Naive thymus-derived CD4-positive, alpha-beta T cell (primary cell): Measurements from ENCODE around the gene F8. TPM values are rescaled to one million over a fixed set of nuclear protein-coding genes. Genes with fewer than 3 reads are reported as not detected.
"Not testable (repeated sequence)": the region's sequence is repeated elsewhere in the genome, so short reads cannot be mapped to it uniquely, and the experiment has no call there.

Experiments
- ATAC-seq: fragments of 150-1000 bp; cut with Tn5 transposase; 2 replicates; pipeline ENCODE4 v1.10.0; 2021; ENCODE audit warnings: mild to moderate bottlenecking, moderate library complexity
- CTCF ChIA-PET: fragments of 350-600 bp; sonication (Branson Sonifier 250); formaldehyde crosslinking; loops from one replicate; lab custom pipeline; 2021; ENCODE audit warnings: antibody characterized with exemption; lab: Charles Lee
- POLR2A ChIA-PET: fragments of 350-600 bp; sonication (Branson Sonifier 250); formaldehyde crosslinking; loops from one replicate; lab custom pipeline; 2021; ENCODE audit warnings: antibody characterized with exemption, inconsistent platforms; lab: Charles Lee
- DNase-seq, 9 donors: peaks; one replicate each; pipeline versions ENCODE4 v3.0.0 to v3.0.0-alpha.2; 2020 to 2022; ENCODE audit warnings: mixed read lengths in 1 of 9
- H3K27ac ChIP-seq: one replicate; pipeline ENCODE4 v1.7.0; 2013; ENCODE audit warnings: mild to moderate bottlenecking, low read depth, low read length, moderate library complexity
- H3K27me3 ChIP-seq, 2 donors: one replicate each; pipeline ENCODE4 v1.7.0; 2013; ENCODE audit warnings: low read length in 2 of 2, mild to moderate bottlenecking in 2 of 2, moderate library complexity in 2 of 2; ENCODE audit not compliant: control insufficient read depth in 2 of 2, insufficient read depth in 2 of 2
- H3K36me3 ChIP-seq, 3 experiments: 1 replicate in 2 of 3; 2 replicates in 1 of 3; pipeline ENCODE4 v1.7.0; 2013; ENCODE audit warnings: low read length in 3 of 3, mild to moderate bottlenecking in 3 of 3, moderate library complexity in 1 of 3; ENCODE audit not compliant: insufficient read depth in 3 of 3, control insufficient read depth in 2 of 3
- H3K4me1 ChIP-seq, 2 donors: one replicate each; pipeline ENCODE4 v1.7.0; 2013; ENCODE audit warnings: low read length in 2 of 2, mild to moderate bottlenecking in 2 of 2, moderate library complexity in 1 of 2; ENCODE audit not compliant: control insufficient read depth in 2 of 2, insufficient read depth in 2 of 2
- H3K4me3 ChIP-seq: 2 replicates; pipeline ENCODE4 v1.7.0; 2013; ENCODE audit warnings: mild to moderate bottlenecking, low read length
- H3K9me3 ChIP-seq, 3 experiments: 1 replicate in 2 of 3; 2 replicates in 1 of 3; pipeline ENCODE4 v1.7.0; 2013; ENCODE audit warnings: low read length in 3 of 3; ENCODE audit not compliant: control insufficient read depth in 2 of 3
- H3K27ac Mint-ChIP-seq, 9 donors: one replicate each; pipeline ENCODE4 v1.8.0; 2020 to 2022; ENCODE audit warnings: mixed read lengths in 9 of 9, mild to moderate bottlenecking in 8 of 9, moderate library complexity in 5 of 9, inconsistent platforms in 2 of 9
- H3K27me3 Mint-ChIP-seq, 5 donors: one replicate each; pipeline ENCODE4 v1.8.0; 2021 to 2022; ENCODE audit warnings: mixed read lengths in 5 of 5, mild to moderate bottlenecking in 1 of 5
- H3K36me3 Mint-ChIP-seq, 5 donors: one replicate each; pipeline ENCODE4 v1.8.0; 2020 to 2022; ENCODE audit warnings: mixed read lengths in 5 of 5, mild to moderate bottlenecking in 3 of 5, inconsistent platforms in 1 of 5
- H3K4me1 Mint-ChIP-seq, 7 donors: one replicate each; pipeline ENCODE4 v1.8.0; 2020 to 2022; ENCODE audit warnings: mixed read lengths in 7 of 7, mild to moderate bottlenecking in 3 of 7, inconsistent platforms in 1 of 7
- H3K4me3 Mint-ChIP-seq, 10 donors: one replicate each; pipeline ENCODE4 v1.8.0; 2020 to 2022; ENCODE audit warnings: mild to moderate bottlenecking in 10 of 10, mixed read lengths in 10 of 10, moderate library complexity in 6 of 10, inconsistent platforms in 2 of 10
- H3K9me3 Mint-ChIP-seq, 11 donors: one replicate each; pipeline ENCODE4 v1.8.0; 2020 to 2022; ENCODE audit warnings: mixed read lengths in 11 of 11, mild to moderate bottlenecking in 4 of 11, inconsistent platforms in 1 of 11, moderate library complexity in 1 of 11
- intact Hi-C, 2 donors: fragments of 100-400 bp; cut with micrococcal nuclease; formaldehyde crosslinking; loops; one replicate each; pipeline ENCODE4 v1.15.1; 2023
- polyA plus RNA-seq, 2 donors: library from polyadenylated mRNA; unstranded; fragments of 300-500 nt; fragmentation: Illumina TruSeq; gene quantifications; one replicate each; pipeline ENCODE4 v1.2.3, GENCODE V29; 2021
- total RNA-seq, 6 experiments: library from RNA in 5 of 6; stranded (reverse) in 5 of 6; gene quantifications; 1 replicate in 5 of 6; 2 replicates in 1 of 6; pipeline ENCODE4 v1.2.3 and lab custom pipeline; 2021 to 2026

F8 gene
- total and polyA plus RNA-seq, 7 experiments from 2014 or later, result 0.61 to 5.7 (median 1.3) TPM

DNA sequence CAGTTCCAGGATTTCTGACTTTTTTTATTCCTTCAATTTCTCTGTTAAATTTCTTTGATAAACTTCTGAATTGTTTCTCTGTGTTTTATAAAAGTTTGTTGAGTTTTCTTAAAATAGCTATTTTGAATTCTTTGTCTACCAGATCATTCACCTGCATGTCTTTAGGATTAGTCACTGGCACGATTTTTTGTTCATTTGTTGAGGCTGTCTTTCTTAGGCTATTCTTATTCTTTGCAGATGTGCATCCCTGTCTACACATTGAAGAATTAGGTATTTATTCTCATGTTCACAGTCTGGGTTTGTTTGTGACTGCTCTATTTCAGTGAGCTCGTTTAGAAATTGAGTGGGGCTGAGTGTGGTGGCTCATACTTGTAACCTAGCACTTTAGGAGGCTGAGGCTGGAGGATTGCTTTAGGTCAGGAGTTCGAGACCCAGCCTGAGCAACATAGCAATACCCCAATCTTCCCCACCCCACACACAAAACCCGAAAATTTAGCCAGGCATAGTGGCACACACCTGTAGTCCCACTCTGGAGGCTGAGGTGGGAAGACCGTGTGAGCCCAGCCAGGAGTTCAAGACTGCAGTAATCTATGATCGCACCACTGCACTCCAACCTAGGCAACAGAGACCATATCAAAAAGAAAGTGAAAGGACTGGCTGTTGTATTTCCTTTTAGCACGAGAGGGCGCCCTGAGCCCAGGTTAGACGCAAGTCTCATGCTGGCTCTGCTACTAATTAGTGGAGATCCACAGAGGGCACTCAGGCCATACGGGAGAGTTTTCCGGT lies 42.0 kb downstream of the F8 start:
- H3K27ac ChIP-seq, result peak overlapping the region; percentile 54
- ChIA-PET CTCF (interaction anchor here (1.0 to 1.4 kb wide), 4 partner anchors 8 to 106 kb away, joined by 3 to 8 read pairs (median 6); no protein-coding TSS in a partner anchor), POLR2A (interaction anchor here (0.8 to 1.2 kb wide), 2 partner anchors 46 to 77 kb away, joined by 3 read pairs; partner anchors contain the start of gene FUNDC2)
- no peaks in the 10 kb centered on the region for H3K36me3 ChIP-seq
- Mint-ChIP-seq H3K36me3 (peaks cover 0 to 2% (median 0%) of the 10 kb centered on the region in 5 donors), H3K27me3 (no peaks in the 10 kb centered on the region), H3K27ac (peak overlapping the region; percentile 73 to 96 (median 88)), H3K9me3 (peaks cover 0 to 17% (median 7%) of the 10 kb centered on the region in 11 donors), H3K4me3 (peak overlapping the region; percentile 53 to 93 (median 82)), H3K4me1 (peaks cover 0 to 16% (median 7%) of the 10 kb centered on the region in 7 donors)
- H3K4me1 ChIP-seq, result peaks cover 0 to 5% of the 10 kb centered on the region in 2 donors
- intact Hi-C loops, result loop anchor here (1.0 to 5.0 kb wide), 14 partner anchors 46 to 901 kb away; partner anchors contain the start of genes FUNDC2 (in 2 of the 2), BRCC3 (in 1 of the 2), CMC4 (in 1 of the 2) and MTCP1 (in 1 of the 2)
- peak overlapping the region; percentile 65 for H3K4me3 ChIP-seq
- peak; percentile 48 to 82 (median 74) for DNase-seq
- H3K9me3 ChIP-seq, result no peaks in the 10 kb centered on the region
- H3K27me3 ChIP-seq, result no peaks in the 10 kb centered on the region
- ATAC-seq, result peak; percentile 98

- H3K27ac Mint-ChIP-seq, result no peak overlapping the region
- no peak overlapping the region for H3K4me3 Mint-ChIP-seq
- peaks cover 0 to 16% (median 7%) of the 10 kb centered on the region in 7 donors for H3K4me1 Mint-ChIP-seq
- ChIA-PET CTCF (interaction anchor here (1.0 to 1.4 kb wide), 4 partner anchors 9 to 107 kb away, joined by 3 to 8 read pairs (median 6); no protein-coding TSS in a partner anchor), POLR2A (interaction anchor here (1.2 kb wide), 1 partner anchor 47 kb away, joined by 3 read pairs; the partner anchor contains the start of gene FUNDC2)
- peaks cover 0 to 2% (median 0%) of the 10 kb centered on the region in 5 donors for H3K36me3 Mint-ChIP-seq
- no peak overlapping the region for H3K27ac ChIP-seq
- H3K36me3 ChIP-seq, result no peaks in the 10 kb centered on the region
- H3K9me3 ChIP-seq, result no peaks in the 10 kb centered on the region
- no peaks in the 10 kb centered on the region for H3K27me3 ChIP-seq
- intact Hi-C loops, result loop anchor here (1.0 to 5.0 kb wide), 7 partner anchors 47 to 902 kb away; partner anchors contain the start of genes FUNDC2 (in 2 of the 2), BRCC3 (in 1 of the 2), CMC4 (in 1 of the 2) and MTCP1 (in 1 of the 2)
- peaks cover 0 to 17% (median 7%) of the 10 kb centered on the region in 11 donors for H3K9me3 Mint-ChIP-seq
- H3K4me1 ChIP-seq, result peaks cover 0 to 5% of the 10 kb centered on the region in 2 donors
- H3K4me3 ChIP-seq, result no peak overlapping the region
- DNase-seq (no peak), ATAC-seq (no peak)
- peaks cover 0 to 6% (median 0%) of the 10 kb centered on the region in 5 donors for H3K27me3 Mint-ChIP-seq
Observed at GRCh38 chrX:154979629-154980028, 42.9 kb downstream of the F8 start.

DNA sequence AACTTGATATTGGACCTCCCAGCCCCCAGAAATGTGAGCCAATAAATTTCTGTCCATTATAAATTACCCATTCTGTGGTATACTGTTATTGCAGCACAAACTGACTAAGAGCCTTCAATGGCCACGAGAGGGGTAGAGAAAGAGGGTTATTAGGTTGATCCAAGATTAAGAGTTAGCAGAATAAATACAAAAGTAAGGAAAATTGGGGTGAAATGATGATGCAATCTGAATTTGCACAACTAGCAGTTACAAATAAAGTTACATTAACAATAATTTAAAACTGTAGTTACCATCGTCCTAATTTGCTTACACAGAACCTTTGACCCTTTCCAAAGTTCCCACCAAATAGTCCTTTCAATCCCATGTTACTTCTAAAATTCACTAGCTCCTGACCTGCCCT lies 54.2 kb downstream of the F8 start:
- Histone ChIP-seq H3K27ac (no peak overlapping the region), H3K4me3 (no peak overlapping the region), H3K4me1 (no peaks in the 10 kb centered on the region), H3K27me3 (no peaks in the 10 kb centered on the region), H3K36me3 (no peaks in the 10 kb centered on the region), H3K9me3 (no peaks in the 10 kb centered on the region)
- intact Hi-C loops, result no loop called here
- Mint-ChIP-seq H3K36me3 (no peaks in the 10 kb centered on the region), H3K4me3 (no peak overlapping the region), H3K27ac (no peak overlapping the region), H3K4me1 (no peaks in the 10 kb centered on the region), H3K9me3 (peaks cover 0 to 2% (median 0%) of the 10 kb centered on the region in 11 donors), H3K27me3 (peaks cover 0 to 11% (median 0%) of the 10 kb centered on the region in 5 donors)
- no peak for ATAC-seq
- POLR2A ChIA-PET, result no interaction called here
- no peak for DNase-seq
- CTCF ChIA-PET, result no interaction called here

GRCh38 chrX:154967603-154968002 lies 54.9 kb downstream of the F8 start:
- no peak overlapping the region for H3K4me3 ChIP-seq
- ChIA-PET POLR2A (no interaction called here), CTCF (no interaction called here)
- H3K27ac ChIP-seq, result no peak overlapping the region
- H3K9me3 ChIP-seq, result no peaks in the 10 kb centered on the region
- Mint-ChIP-seq H3K27ac (no peak overlapping the region), H3K36me3 (no peaks in the 10 kb centered on the region), H3K4me3 (no peak overlapping the region), H3K9me3 (peaks cover 0 to 2% (median 0%) of the 10 kb centered on the region in 11 donors), H3K4me1 (no peaks in the 10 kb centered on the region), H3K27me3 (peaks cover 0 to 9% (median 0%) of the 10 kb centered on the region in 5 donors)
- intact Hi-C loops, result no loop called here
- no peaks in the 10 kb centered on the region for H3K36me3 ChIP-seq
- ATAC-seq (no peak), DNase-seq (no peak)
- no peaks in the 10 kb centered on the region for H3K4me1 ChIP-seq
- H3K27me3 ChIP-seq, result no peaks in the 10 kb centered on the region

DNA sequence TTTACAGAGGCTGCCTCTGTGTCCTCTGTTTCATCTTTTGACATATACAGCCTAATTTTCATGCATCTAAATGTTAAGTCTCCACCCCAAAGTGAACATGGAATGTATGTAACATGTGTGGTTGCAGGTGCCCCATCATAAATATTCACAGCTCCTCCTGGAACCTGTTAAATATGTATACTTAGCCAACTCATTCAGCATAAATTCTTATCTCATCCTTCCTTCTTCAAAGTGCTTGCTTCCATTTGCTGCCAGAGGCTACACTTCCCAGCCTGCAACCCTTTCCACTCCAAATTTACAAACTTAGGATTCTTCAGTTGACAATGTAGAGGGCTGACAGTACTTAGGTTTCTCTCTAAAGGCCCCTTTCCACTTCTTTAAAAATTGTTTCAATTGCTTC lies 60.6 kb downstream of the F8 start:
- Histone ChIP-seq H3K4me3 (no peak overlapping the region), H3K27me3 (no peaks in the 10 kb centered on the region), H3K4me1 (no peaks in the 10 kb centered on the region), H3K36me3 (no peaks in the 10 kb centered on the region), H3K27ac (no peak overlapping the region), H3K9me3 (no peaks in the 10 kb centered on the region)
- no peak overlapping the region for H3K4me3 Mint-ChIP-seq
- intact Hi-C loops, result no loop called here
- H3K36me3 Mint-ChIP-seq, result no peaks in the 10 kb centered on the region
- H3K27me3 Mint-ChIP-seq, result peaks cover 0 to 7% (median 3%) of the 10 kb centered on the region in 5 donors
- ChIA-PET POLR2A (no interaction called here), CTCF (interaction anchor here (0.6 kb wide), 1 partner anchor 56 kb away, joined by 3 read pairs; no protein-coding TSS in a partner anchor)
- peaks cover 0 to 3% (median under 1%) of the 10 kb centered on the region in 11 donors for H3K9me3 Mint-ChIP-seq
- ATAC-seq, result no peak
- no peak for DNase-seq
- H3K27ac Mint-ChIP-seq, result no peak overlapping the region
- peaks cover 0 to 1% (median 0%) of the 10 kb centered on the region in 7 donors for H3K4me1 Mint-ChIP-seq

- H3K27me3 Mint-ChIP-seq, DNase-seq, H3K27ac ChIP-seq, H3K36me3 ChIP-seq, H3K4me3 Mint-ChIP-seq, intact Hi-C loops, CTCF ChIA-PET, H3K4me1 Mint-ChIP-seq, H3K27me3 ChIP-seq, H3K27ac Mint-ChIP-seq, ATAC-seq, H3K36me3 Mint-ChIP-seq, H3K9me3 ChIP-seq, POLR2A ChIA-PET, H3K4me3 ChIP-seq, H3K4me1 ChIP-seq: not testable (repeated sequence)
- H3K9me3 Mint-ChIP-seq, result peaks cover 0 to 18% (median 4%) of the 10 kb centered on the region in 11 donors
Observed at GRCh38 chrX:154955799-154956198, 66.7 kb downstream of the F8 start.
